Gastrocnemius medialis (tissue), 4 donors: ENCODE measurements around the gene TAF1B. TPM values are rescaled to one million over a fixed set of nuclear protein-coding genes. Genes with fewer than 3 reads are reported as not detected.

Experiments used
- ATAC-seq, 2 donors: fragments of 150-250 bp; one replicate each; pipeline ENCODE4 v1.9.1; 2016
- DNase-seq, 2 donors: peaks; one replicate each; pipeline ENCODE4 v3.0.0-alpha.2; 2019
- H3K27ac ChIP-seq, 4 donors: fragments of 200-600 bp; sonication (generic); 1 replicate in 1 of 4; 2 replicates in 3 of 4; pipeline ENCODE4 v1.5.1; 2016 to 2018; ENCODE audit warnings: mild to moderate bottlenecking in 2 of 4, moderate library complexity in 1 of 4
- H3K27me3 ChIP-seq, 3 donors: fragments of 200-600 bp; sonication (generic) in 2 of 3; 1 replicate in 1 of 3; 2 replicates in 2 of 3; pipeline versions ENCODE4 v1.5.1 to v1.6.0; 2016 to 2019; ENCODE audit warnings: mild to moderate bottlenecking in 1 of 3, moderate library complexity in 1 of 3
- H3K36me3 ChIP-seq, 2 donors: fragments of 200-600 bp; sonication (generic) in 1 of 2; one replicate each; pipeline ENCODE4 v1.5.1; 2017 to 2018
- H3K4me1 ChIP-seq, 2 donors: fragments of 200-600 bp; sonication (generic) in 1 of 2; one replicate each; pipeline ENCODE4 v1.5.1; 2016 to 2017; ENCODE audit warnings: mild to moderate bottlenecking in 2 of 2
- H3K4me3 ChIP-seq, 4 donors: fragments of 200-600 bp; sonication (generic) in 3 of 4; 1 replicate in 1 of 4; 2 replicates in 3 of 4; pipeline ENCODE4 v1.5.1; 2016 to 2019; ENCODE audit warnings: mild to moderate bottlenecking in 2 of 4
- H3K9me3 ChIP-seq, 3 donors: fragments of 200-600 bp; sonication (generic) in 2 of 3; 1 replicate in 1 of 3; 2 replicates in 2 of 3; pipeline ENCODE4 v1.5.1; 2016 to 2019
- CTCF ChIP-seq, 5 experiments: fragments of 450-650 bp in 3 of 5; fragments of 200-600 bp in 2 of 5; sonication (generic) in 2 of 5; IDR thresholded peaks in 4 of 5; conservative IDR thresholded peaks in 1 of 5; 1 replicate in 4 of 5; 2 replicates in 1 of 5; pipeline ENCODE4 v1.5.1; 2016 to 2019; ENCODE audit warnings: antibody characterized with exemption in 5 of 5, mild to moderate bottlenecking in 3 of 5, moderate library complexity in 3 of 5
- POLR2A ChIP-seq, 2 donors: fragments of 450-650 bp; IDR thresholded peaks; one replicate each; pipeline ENCODE4 v1.6.1; 2017; ENCODE audit warnings: antibody characterized with exemption in 2 of 2, mild to moderate bottlenecking in 2 of 2, moderate library complexity in 2 of 2
- in situ Hi-C, 4 donors: fragments of 200-750 bp; cut with MboI; loops; one replicate each; pipeline versions ENCODE4 v1.15.0 to v1.8.0; 2017; ENCODE audit warnings: low sequenced_read_pairs in 4 of 4
- intact Hi-C: fragments of 100-400 bp; cut with DNase I; formaldehyde crosslinking; loops from one replicate; pipeline ENCODE4 v1.15.1; 2023; ENCODE audit warnings: low total_unique reads
- total RNA-seq, 4 donors: library from RNA; depleted of rRNA; stranded (reverse); fragments of >200 nt; gene quantifications; one replicate each; pipeline versions ENCODE4 v1.1.0 to v1.2.3, GENCODE V29; 2016

TAF1B gene
- total RNA-seq, 4 donors from 2014 or later, result 5.0 to 8.4 (median 7.3) TPM

GRCh38 chr2:9807555-9808305 is 35.5 kb upstream of the TAF1B start:
- H3K4me3 ChIP-seq, result no peak overlapping the region
- DNase-seq (no peak), ATAC-seq (no peak)
- intact Hi-C loops (no loop called here), in situ Hi-C loops (loop anchor here in 1 of 4 donors (25.0 kb wide), 1 partner anchor 230 kb away; the partner anchor contains the start of gene KLF11)
- no peak overlapping the region for H3K27ac ChIP-seq
- H3K9me3 ChIP-seq, result no peaks in the 10 kb centered on the region
- no peaks in the 10 kb centered on the region for H3K36me3 ChIP-seq
- TF ChIP-seq POLR2A (IDR thresholded peaks at IDR 0.05) (no peak), CTCF (IDR thresholded peaks at IDR 0.05 in 4 of 5, conservative IDR thresholded peaks at IDR 0.05 in 1 of 5) (no peak)
- peaks cover 3 to 8% of the 10 kb centered on the region in 2 donors for H3K4me1 ChIP-seq
- no peaks in the 10 kb centered on the region for H3K27me3 ChIP-seq

GRCh38 chr2:9808334-9809063 is 34.8 kb upstream of the TAF1B start:
- ATAC-seq (no peak), DNase-seq (no peak)
- Histone ChIP-seq H3K27me3 (no peaks in the 10 kb centered on the region), H3K36me3 (no peaks in the 10 kb centered on the region), H3K4me3 (no peak overlapping the region), H3K4me1 (peaks cover 3 to 7% of the 10 kb centered on the region in 2 donors), H3K27ac (no peak overlapping the region), H3K9me3 (no peaks in the 10 kb centered on the region)
- no peak for TF ChIP-seq CTCF (IDR thresholded peaks at IDR 0.05 in 4 of 5, conservative IDR thresholded peaks at IDR 0.05 in 1 of 5)
- no peak for TF ChIP-seq POLR2A (IDR thresholded peaks at IDR 0.05)
- intact Hi-C loops (no loop called here), in situ Hi-C loops (loop anchor here in 1 of 4 donors (25.0 kb wide), 1 partner anchor 229 kb away; the partner anchor contains the start of gene KLF11)

- no peak for DNase-seq
- no peak for ATAC-seq
- Histone ChIP-seq H3K27me3 (no peaks in the 10 kb centered on the region), H3K27ac (no peak overlapping the region), H3K4me1 (peaks cover 3 to 7% of the 10 kb centered on the region in 2 donors), H3K9me3 (no peaks in the 10 kb centered on the region), H3K4me3 (no peak overlapping the region), H3K36me3 (no peaks in the 10 kb centered on the region)
- TF ChIP-seq POLR2A (IDR thresholded peaks at IDR 0.05), result no peak
- no peak for TF ChIP-seq CTCF (IDR thresholded peaks at IDR 0.05 in 4 of 5, conservative IDR thresholded peaks at IDR 0.05 in 1 of 5)
- intact Hi-C loops, result no loop called here
- in situ Hi-C loops, result loop anchor here in 1 of 4 donors (25.0 kb wide), 1 partner anchor 228 kb away; the partner anchor contains the start of gene KLF11
Observed at GRCh38 chr2:9809064-9809356, 34.3 kb upstream of the TAF1B start.

- Histone ChIP-seq H3K27ac (no peak overlapping the region), H3K9me3 (no peaks in the 10 kb centered on the region), H3K4me3 (no peak overlapping the region), H3K27me3 (no peaks in the 10 kb centered on the region), H3K36me3 (no peaks in the 10 kb centered on the region), H3K4me1 (peaks cover 3 to 7% of the 10 kb centered on the region in 2 donors)
- TF ChIP-seq POLR2A (IDR thresholded peaks at IDR 0.05), result no peak
- TF ChIP-seq CTCF (IDR thresholded peaks at IDR 0.05 in 4 of 5, conservative IDR thresholded peaks at IDR 0.05 in 1 of 5), result no peak
- DNase-seq, result no peak
- in situ Hi-C loops, result loop anchor here in 3 of 4 donors (10.0 to 25.0 kb wide), 2 partner anchors 228 to 235 kb away; partner anchors contain the start of gene KLF11 (in 3 of the 3)
- ATAC-seq, result no peak
- intact Hi-C loops, result loop anchor here (5.0 kb wide), 2 partner anchors 103 to 238 kb away; no protein-coding TSS in a partner anchor
Observed at GRCh38 chr2:9809448-9810088, 33.7 kb upstream of the TAF1B start.
